ENCODE results near the gene ST6GALNAC3.
A peak's percentile ranks its signal among the peaks of the same experiment; 100 is the strongest.
"Not testable (repeated sequence)": the region's sequence is repeated elsewhere in the genome, so short reads cannot be mapped to it uniquely, and the experiment has no call there.

ST6GALNAC3 gene

DNA sequence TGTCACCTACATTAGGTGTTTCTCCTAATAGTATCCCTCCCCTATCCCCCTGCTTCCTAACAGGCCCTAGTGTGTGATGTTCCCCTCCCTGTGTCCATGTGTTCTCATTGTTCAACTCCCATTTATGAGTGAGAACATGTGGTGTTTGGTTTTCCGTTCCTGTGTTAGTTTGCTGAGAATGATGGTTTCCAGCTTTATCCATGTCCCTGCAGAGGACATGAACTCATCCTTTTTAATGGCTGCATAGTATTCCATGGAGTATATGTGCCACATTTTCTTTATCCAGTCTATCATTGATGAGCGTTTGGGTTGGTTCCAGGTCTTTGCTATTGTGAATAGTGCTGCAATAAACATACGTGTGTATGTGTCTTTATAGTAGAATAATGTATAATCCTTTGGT lies 267.3 kb downstream of the ST6GALNAC3 start:
- DNase-seq (ENCODE audit: low read depth), result not testable (repeated sequence)

GRCh38 chr1:76343356-76343755 lies 268.8 kb downstream of the ST6GALNAC3 start:
- no peak for DNase-seq (ENCODE audit: low read depth)

- no peak for DNase-seq (ENCODE audit: low read depth)
Observed at GRCh38 chr1:76351655-76352054, 277.1 kb downstream of the ST6GALNAC3 start.

- no peak for DNase-seq (ENCODE audit: low read depth)
Observed at GRCh38 chr1:76352741-76353435, 278.3 kb downstream of the ST6GALNAC3 start.

DNA sequence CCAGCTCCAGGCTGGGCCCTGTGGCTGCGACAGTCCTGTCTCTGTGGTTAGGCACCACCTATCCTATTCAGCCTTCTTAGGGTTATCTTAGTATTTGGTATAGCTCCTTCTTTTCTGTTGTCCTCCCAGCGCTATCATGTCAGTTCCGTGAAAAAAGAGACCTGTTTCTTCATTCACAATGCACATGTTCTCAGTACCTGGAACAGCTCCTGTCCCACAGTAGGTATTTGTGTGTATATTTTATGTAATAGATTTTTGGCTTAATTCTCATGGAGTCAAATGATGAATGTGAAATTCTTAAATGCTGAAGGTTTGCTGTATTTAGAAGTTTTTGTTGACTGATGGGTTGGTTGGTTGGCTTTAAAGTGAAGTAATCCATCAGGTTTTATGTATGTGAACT lies 279.7 kb downstream of the ST6GALNAC3 start:
- DNase-seq (ENCODE audit: low read depth), result no peak

DNA sequence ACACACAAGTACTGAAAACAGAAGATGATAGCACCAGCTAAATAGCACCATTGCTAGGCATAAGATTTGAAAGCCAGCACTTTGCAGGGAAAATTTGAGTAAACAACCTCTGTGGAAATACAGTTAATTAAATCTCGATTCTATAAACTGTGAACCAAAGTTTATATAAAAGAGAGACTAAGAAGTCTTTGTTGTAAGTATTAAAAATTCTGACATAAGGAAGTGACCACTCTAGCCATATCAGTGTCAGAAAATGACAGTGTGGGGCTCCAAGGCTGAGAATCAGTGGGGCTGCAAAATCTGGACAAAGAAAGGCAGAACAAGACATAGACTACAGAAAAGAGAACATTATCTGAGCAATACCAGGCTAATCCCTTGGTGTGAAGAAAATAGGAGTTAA lies 292.2 kb downstream of the ST6GALNAC3 start:
- DNase-seq (ENCODE audit: low read depth), result no peak

DNA sequence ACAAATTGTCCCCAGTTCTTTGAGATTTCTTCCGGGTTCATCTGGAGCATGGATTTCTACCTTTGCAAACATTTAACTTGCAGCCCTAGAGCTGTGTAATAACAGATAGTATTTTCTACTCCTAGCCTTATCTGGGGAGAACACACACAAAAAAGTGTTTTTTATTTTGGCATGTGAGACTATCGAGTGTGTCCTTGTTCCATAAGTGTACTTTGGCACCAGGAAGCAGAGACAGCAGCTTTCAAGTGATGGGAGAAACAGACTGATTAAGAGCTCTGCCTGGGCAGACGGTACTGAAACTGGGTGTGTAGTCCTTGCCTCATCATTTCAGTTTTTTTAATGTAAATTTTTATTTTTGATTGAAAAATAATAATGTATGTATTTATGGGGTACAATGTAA lies 297.4 kb downstream of the ST6GALNAC3 start:
- no peak for DNase-seq (ENCODE audit: low read depth)

- no peak for DNase-seq (ENCODE audit: low read depth)
Observed at GRCh38 chr1:76374086-76374485, 299.5 kb downstream of the ST6GALNAC3 start.

DNA sequence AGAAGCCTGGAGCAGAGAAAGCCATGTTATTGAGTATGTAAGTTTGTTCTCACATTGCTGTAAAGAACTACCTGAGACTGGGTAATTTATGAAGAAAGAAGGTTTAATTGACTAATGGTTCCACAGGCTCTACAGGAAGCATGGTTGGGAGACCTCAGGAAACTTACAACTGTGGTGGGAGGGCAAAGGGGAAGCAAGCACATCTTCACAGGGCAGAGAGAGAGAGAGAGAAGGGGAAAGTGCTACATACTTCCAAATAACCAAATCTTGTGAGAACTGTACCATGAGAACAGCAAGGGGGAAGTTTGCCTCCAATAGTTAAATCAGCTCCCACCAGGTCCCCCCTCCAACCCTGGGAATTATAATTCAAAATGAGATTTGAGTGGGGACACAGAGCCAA lies 302.7 kb downstream of the ST6GALNAC3 start:
- DNase-seq (ENCODE audit: low read depth), result no peak

DNA sequence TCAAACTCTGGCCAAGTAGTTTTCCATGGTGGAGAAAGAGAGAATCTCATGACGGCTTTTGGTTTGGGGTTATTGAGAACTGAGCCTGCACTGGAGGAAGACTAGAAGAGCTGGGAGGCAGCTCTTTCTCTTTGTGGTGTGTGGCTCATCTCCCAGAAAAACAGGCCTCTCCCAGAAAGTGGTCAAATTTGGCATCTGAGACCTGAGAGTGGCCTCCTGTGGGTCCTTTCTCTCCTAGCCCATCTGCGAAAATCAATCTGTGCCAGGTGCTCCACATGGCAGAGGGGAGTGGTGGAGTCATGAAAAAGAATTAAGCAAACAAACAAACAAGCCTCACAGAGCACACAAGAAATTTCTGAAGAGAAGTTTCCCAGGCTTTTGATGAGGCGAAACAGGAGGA lies 305.0 kb downstream of the ST6GALNAC3 start:
- peak; percentile 4 for DNase-seq (ENCODE audit: low read depth)

DNA sequence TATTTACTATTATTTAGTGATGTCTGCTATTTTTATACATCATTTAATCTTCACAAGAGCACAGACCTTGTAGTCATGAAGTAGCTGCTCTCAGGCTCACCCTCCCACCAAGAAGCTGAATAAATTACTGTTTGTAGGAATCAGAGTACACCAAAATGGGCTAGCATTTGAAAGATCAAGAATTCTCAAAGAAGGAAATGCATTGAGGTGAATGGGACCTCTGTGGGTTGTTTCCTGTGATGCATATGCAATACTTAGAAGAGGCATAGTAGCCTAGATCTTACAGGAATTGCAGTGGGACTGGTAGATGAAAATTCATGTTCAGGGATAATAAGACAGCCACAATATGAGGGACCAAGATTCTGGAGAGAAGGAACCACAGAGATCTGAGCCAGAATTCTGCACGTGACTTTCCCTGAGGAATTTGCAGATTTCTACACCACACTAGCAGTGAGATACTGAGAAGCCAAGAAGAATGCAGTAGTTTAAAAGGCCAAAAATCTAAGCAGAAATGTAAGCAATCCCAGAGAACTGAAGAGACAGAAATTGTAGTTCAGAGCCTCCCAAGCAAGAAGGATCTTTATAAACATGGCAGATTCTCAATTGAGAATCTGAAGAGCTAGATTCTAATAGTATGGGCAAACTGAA lies 307.0 kb downstream of the ST6GALNAC3 start:
- peak; percentile 9 for DNase-seq (ENCODE audit: low read depth)

DNA sequence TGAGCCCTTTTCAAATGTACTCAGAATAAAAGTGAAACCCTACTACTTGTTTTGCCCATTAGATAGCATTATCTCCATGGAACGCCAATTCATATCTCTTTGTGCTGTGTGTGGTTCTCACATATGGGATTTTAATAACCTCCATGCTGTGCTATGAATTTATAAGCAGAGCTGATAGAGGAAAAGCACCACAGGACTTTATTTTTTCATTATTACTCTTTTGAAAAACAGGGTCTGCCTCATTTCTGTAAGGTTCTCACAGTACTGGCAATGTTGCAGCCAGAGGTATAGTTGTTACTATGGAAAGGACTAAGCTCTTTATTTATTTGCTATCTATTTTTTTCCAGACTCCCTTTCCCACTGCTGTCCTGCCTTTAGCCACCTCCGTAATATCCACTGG lies 313.7 kb downstream of the ST6GALNAC3 start:
- no peak for DNase-seq (ENCODE audit: low read depth)

DNA sequence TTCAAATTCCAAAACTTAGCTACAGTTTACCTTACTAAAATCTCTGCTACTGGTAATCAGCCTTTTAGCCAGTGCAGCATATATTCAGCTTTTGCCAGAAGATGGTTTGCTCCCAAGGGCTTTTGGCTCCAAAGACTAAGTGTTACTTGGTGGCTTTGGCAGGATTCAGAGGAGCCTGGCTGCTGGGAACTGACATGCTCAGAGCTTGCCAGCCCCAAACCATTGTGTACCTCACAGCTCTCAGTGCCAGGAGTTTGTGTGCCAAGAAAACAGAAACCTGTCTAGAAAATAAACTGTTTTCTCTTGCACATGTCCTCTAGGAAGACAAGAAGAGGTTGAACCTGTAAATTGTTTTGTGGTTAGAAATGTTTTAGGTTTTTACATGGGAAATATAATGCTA lies 315.9 kb downstream of the ST6GALNAC3 start:
- no peak for DNase-seq (ENCODE audit: low read depth)

- DNase-seq (ENCODE audit: low read depth), result no peak
Observed at GRCh38 chr1:76395059-76395458, 320.5 kb downstream of the ST6GALNAC3 start.

DNA sequence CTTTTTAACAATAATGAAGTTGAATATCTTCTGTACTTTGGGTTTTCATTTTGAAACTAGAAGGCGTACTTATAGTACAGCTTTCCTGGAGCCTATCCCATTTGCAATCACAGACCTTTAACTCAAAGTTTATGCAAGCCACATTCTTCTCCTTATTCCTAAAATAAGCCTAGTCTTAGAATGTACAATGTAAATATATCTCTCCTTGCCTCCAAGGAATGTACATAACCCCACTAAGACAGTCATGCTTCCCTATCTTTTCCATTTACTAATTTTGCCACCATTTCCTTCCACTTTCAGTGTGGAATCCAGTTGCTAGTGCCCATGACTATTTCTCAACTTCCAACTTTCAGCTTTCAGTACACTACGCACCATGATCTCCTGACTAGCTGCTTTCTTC lies 327.6 kb downstream of the ST6GALNAC3 start:
- DNase-seq (ENCODE audit: low read depth), result no peak

DNA sequence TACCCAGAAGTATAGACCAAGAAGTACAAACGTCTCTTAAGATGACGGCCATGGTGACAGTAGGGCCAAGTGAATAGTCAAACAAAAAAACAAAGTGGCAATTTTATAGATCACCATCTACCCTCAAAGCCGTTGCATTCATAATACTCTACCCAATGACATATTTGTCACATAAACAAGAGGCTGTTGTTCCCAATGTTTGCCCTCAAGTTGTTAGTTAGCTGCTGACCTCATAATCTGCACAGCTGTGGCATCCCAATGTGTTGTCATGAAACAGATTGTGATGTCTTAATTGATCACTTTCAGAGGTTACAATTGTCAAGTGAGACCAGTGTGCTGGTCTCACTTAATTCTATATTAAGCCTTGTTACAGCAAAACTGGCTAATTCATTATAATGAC lies 333.8 kb downstream of the ST6GALNAC3 start:
- no peak for DNase-seq (ENCODE audit: low read depth)

DNA sequence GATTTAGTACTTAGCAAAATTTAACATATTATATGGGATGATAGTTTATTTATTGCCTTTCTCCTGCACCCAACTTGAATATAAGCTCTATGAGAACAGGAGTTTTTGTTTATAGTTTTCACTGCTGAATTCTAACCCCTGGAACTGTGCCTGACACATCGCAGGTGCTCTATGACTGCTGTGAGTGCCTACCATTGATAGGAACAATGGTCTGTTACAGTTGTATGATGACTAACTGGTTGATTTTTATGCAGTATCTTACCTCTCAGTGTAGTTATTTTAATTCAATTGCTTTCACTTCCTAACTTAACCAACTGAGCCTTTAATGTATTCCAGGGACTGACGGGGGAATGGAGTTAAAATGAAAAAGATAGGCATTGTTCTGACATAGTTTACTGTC lies 336.0 kb downstream of the ST6GALNAC3 start:
- no peak for DNase-seq (ENCODE audit: low read depth)

DNA sequence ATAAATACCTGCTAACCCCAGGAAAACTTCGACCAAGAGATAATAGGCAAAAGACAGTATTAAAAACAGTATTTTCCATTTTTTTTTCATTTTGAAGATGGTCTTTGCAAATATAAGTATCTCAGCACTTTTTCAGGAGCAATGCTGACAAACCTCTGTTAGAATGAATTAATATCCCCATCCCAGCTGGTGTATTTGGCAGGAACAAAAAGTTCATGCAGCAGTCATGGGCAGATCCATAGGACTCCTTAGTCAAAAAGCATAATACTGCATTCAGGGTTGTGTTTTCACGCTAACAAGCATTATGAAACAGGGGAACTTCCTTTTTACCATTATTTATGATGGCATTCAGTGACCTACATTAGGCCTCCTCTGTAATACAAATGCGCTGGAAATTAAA lies 344.0 kb downstream of the ST6GALNAC3 start:
- no peak for DNase-seq (ENCODE audit: low read depth)

DNA sequence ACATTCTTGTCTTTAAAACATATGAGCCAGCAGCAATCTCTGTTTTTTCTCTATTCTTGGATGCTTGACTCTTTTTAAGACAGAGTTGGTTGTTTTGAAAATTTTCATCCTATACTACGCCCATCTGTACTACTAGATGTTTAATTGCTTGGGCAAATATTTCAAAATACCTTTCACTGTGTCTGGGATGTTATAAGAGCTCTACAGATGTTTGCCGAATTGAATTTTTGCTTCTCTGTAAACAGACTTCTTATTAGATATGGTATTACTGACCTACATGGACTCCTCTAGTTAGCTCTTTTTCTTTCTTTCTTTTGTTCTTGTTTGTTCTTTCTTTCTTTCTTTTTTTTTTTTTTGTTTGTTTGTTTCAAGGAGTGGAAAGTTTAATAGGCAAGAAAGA lies 345.1 kb downstream of the ST6GALNAC3 start:
- DNase-seq (ENCODE audit: low read depth), result no peak

DNA sequence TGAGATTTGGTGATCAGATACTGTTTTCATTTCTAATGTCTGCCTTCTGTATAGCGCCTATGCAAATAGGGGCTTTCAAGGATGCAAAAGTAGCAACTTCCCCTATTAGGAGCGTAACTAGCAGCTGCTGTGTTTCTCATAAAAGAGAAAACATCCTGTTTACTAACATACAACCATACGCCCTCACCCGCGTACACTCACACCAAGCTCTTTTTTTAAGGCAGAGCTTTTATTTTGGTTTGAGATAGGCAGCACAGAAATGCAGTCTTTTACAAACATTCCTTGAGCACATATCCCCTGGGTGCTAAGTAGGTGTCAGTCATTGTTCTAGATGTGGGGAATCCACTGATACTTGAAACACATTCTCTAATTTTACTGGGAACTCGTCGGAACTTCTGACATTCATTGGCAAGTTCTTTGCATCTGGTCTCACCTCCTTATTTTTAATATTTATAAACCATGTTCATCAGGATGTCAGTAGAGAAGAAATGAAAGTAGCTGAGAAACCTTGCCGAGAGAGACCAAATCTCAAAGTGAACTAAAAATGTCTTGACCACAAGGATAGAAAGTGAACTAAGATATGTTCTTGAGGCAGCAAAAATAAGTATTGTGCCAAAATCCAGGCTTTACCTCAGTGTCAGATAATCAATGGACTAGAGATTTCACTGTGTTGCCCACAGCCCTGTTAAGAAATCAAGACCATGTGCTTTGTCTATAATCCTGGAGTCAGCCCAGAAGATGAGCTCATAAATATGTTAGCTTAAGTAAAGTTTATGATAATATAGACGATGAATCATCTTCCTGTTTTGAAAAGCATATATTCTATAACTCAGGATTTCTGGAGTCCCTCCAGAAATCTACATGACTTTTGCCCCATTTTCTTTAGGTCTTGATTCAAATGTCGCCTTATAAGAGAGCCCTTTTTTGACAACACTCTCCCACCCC lies 350.9 kb downstream of the ST6GALNAC3 start:
- DNase-seq (ENCODE audit: low read depth), result no peak

GRCh38 chr1:76426606-76427005 lies 352.1 kb downstream of the ST6GALNAC3 start:
- DNase-seq (ENCODE audit: low read depth), result no peak

GRCh38 chr1:76428028-76428427 lies 353.5 kb downstream of the ST6GALNAC3 start:
- DNase-seq (ENCODE audit: low read depth), result no peak

- DNase-seq (ENCODE audit: low read depth), result no peak
Observed at GRCh38 chr1:76430531-76430930, 356.0 kb downstream of the ST6GALNAC3 start.
